ENCODE results near the gene NRP1. TPM values are rescaled to one million over a fixed set of nuclear protein-coding genes. Genes with fewer than 3 reads are reported as not detected.

Gene NRP1
- total and polyA plus RNA-seq, 12 donors: 45.3 to 229 (median 157) TPM

DNA sequence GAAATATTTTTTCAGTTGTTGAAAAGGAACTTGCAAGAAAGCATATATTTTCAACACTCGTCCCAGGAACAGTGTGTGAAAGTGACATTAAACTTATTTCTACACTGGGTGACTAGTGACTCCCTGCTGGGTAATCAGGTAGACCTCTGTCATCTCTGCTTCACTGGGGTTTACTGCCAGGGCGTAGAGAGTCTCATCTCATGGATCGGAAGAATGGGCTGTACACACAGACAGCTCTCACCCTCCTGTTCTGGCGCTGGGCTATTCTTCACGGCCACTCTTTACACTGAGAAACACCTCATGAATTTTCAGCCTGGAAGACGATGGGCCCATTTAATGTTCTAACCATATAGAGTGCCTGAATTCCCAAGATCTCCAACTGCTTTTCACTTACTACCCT lies 36.4 kb downstream of the NRP1 start:
- H3K4me3 ChIP-seq: no peak overlapping the region
- TF ChIP-seq CTCF (IDR thresholded peaks at IDR 0.05): no peak
- peak overlapping the region in 9 of 10 donors; percentile 0 to 99 (median 72) for H3K27ac ChIP-seq
- peaks cover 29 to 100% (median 97%) of the 10 kb centered on the region in 9 donors for H3K4me1 ChIP-seq
- intact Hi-C loops (cut with DNase I): no loop called here
- no peaks in the 10 kb centered on the region for H3K9me3 ChIP-seq
- H3K36me3 ChIP-seq: peaks cover 0 to 71% (median 5%) of the 10 kb centered on the region in 9 donors
- H3K27me3 ChIP-seq: no peaks in the 10 kb centered on the region
- no peak for ATAC-seq
- no peak for DNase-seq
- WGBS, 2 donors: 53 to 58% methylated on average over 6 of the region's 6 CpGs

DNA sequence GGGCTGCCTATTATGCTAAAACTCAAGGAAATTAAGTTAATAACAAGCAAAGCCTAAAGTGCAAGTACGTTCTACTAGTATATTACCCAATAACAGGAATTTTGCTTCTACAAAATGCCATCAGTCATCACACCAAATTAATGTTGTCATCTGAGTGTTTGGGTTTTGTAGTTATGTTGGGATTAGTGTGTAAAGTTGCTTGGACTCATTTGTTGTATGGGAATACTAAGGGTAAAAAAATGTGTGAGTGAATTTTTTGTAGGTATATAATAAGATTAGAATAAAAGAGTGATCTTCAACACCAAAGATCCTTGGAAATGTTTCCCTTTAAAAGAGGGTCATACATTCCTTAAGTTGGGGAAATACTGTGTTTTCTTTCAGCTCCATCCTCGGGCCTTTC lies 38.6 kb downstream of the NRP1 start:
- ATAC-seq (no peak), DNase-seq (no peak)
- H3K27ac ChIP-seq: peak overlapping the region in 7 of 10 donors; percentile 41 to 99 (median 71)
- H3K9me3 ChIP-seq: no peaks in the 10 kb centered on the region
- WGBS, 2 donors: 64 to 73% methylated on average over 2 of the region's 2 CpGs
- intact Hi-C loops (cut with DNase I): no loop called here
- no peak for TF ChIP-seq CTCF (IDR thresholded peaks at IDR 0.05)
- H3K4me1 ChIP-seq: peaks cover 27 to 100% (median 96%) of the 10 kb centered on the region in 9 donors
- H3K4me3 ChIP-seq: no peak overlapping the region
- H3K36me3 ChIP-seq: peaks cover 0 to 79% (median 5%) of the 10 kb centered on the region in 9 donors
- no peaks in the 10 kb centered on the region for H3K27me3 ChIP-seq

GRCh38 chr10:33293531-33294170 lies 40.8 kb downstream of the NRP1 start:
- Histone ChIP-seq H3K27ac (peak overlapping the region in 9 of 10 donors; percentile 5 to 99 (median 28)), H3K4me3 (no peak overlapping the region), H3K9me3 (no peaks in the 10 kb centered on the region), H3K27me3 (no peaks in the 10 kb centered on the region), H3K36me3 (peaks cover 0 to 57% (median 0%) of the 10 kb centered on the region in 9 donors), H3K4me1 (peaks cover 20 to 100% (median 96%) of the 10 kb centered on the region in 9 donors)
- ATAC-seq: no peak
- intact Hi-C loops (cut with DNase I): loop anchor here in 1 of 10 donors (5.0 kb wide), 1 partner anchor 34 kb away; no protein-coding TSS in a partner anchor
- WGBS, 2 donors: 61 to 70% methylated on average over 14 of the region's 14 CpGs
- DNase-seq: no peak
- no peak for TF ChIP-seq CTCF (IDR thresholded peaks at IDR 0.05)

DNA sequence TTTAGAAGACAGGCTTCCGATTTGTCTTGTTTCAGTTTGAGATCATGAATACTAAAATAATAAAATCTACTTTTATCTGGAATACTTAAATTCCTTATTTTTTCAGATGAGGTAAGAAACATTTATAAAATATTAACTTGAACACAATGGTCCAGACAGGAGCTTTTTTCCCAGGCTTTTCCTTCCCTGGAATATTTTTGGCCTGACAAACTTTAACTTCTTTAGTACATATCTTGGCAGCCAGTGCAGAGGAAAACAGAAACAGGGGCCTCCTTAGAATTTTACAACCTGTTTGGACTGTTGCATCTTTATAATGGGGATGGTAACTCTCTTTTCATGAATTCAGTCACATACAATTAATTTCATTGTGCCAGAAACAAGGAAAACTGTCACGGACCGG lies 41.4 kb downstream of the NRP1 start:
- Histone ChIP-seq H3K9me3 (no peaks in the 10 kb centered on the region), H3K4me3 (no peak overlapping the region), H3K36me3 (peaks cover 0 to 57% (median 0%) of the 10 kb centered on the region in 9 donors), H3K4me1 (peaks cover 15 to 100% (median 96%) of the 10 kb centered on the region in 9 donors), H3K27me3 (no peaks in the 10 kb centered on the region), H3K27ac (peak overlapping the region in 8 of 10 donors; percentile 28 to 99 (median 48))
- ATAC-seq: no peak
- intact Hi-C loops (cut with DNase I): loop anchor here in 1 of 10 donors (5.0 kb wide), 1 partner anchor 34 kb away; no protein-coding TSS in a partner anchor
- 61 to 74% methylated on average over 3 of the region's 3 CpGs for WGBS, 2 donors
- TF ChIP-seq CTCF (IDR thresholded peaks at IDR 0.05): no peak
- no peak for DNase-seq
